K562 (cell line): Measurements from ENCODE around the gene PI4KA. TPM values are rescaled to one million over a fixed set of nuclear protein-coding genes. Genes with fewer than 3 reads are reported as not detected.

Experiments
- CEBPB ChIP-seq: fragments of 450-650 bp; IDR thresholded peaks from 2 replicates; pipeline ENCODE4 v1.6.1; 2016; ENCODE audit warnings: missing genetic modification characterization, missing compliant biosample characterization
- CEBPG ChIP-seq, 3 experiments: fragments of 200-800 bp in 1 of 3; sonication (Bioruptor generic) in 1 of 3; sonication (generic) in 1 of 3; formaldehyde crosslinking in 1 of 3; IDR thresholded peaks in 2 of 3; conservative IDR thresholded peaks in 1 of 3; 2 replicates each; pipeline versions ENCODE4 v1.6.1 to v1.8.0; 2016 to 2022; ENCODE audit warnings: missing compliant biosample characterization in 2 of 3, missing genetic modification characterization in 2 of 3, mild to moderate bottlenecking in 1 of 3, missing genetic modification reagents in 1 of 3
- DMBX1 ChIP-seq: fragments of 250-450 bp; sonication (Bioruptor Pico); IDR thresholded peaks from 2 replicates; pipeline ENCODE4 v1.8.0; 2022; ENCODE audit warnings: inconsistent platforms, mild to moderate bottlenecking, moderate library complexity, borderline replicate concordance
- HDAC6 ChIP-seq: IDR thresholded peaks from 2 replicates; pipeline ENCODE4 v1.6.1; 2012; ENCODE audit warnings: low read depth, mild to moderate bottlenecking, control low read depth, inconsistent platforms, low read length, moderate library complexity
- LCOR ChIP-seq: sonication (generic); formaldehyde crosslinking; IDR thresholded peaks from 2 replicates; pipeline ENCODE4 v1.8.0; 2022; ENCODE audit warnings: mild to moderate bottlenecking, missing genetic modification reagents
- MCM2 ChIP-seq: fragments of 450-650 bp; IDR thresholded peaks from 2 replicates; pipeline ENCODE4 v1.6.1; 2017; ENCODE audit warnings: low read depth, mild to moderate bottlenecking
- NEUROD1 ChIP-seq: fragments of 150-350 bp; IDR thresholded peaks from 2 replicates; pipeline ENCODE4 v1.6.1; 2014; ENCODE audit warnings: borderline replicate concordance, low read length, low read depth; ENCODE audit not compliant: partially characterized antibody
- NFATC3 ChIP-seq: fragments of 450-650 bp; IDR thresholded peaks from 2 replicates; pipeline ENCODE4 v1.6.1; 2017; ENCODE audit warnings: mild to moderate bottlenecking
- PURB ChIP-seq: sonication (generic); formaldehyde crosslinking; IDR thresholded peaks from 2 replicates; pipeline ENCODE4 v1.9.0; 2021; ENCODE audit warnings: low read depth, mild to moderate bottlenecking, missing genetic modification reagents
- SNRNP70 ChIP-seq: fragments of 200-400 bp; formaldehyde crosslinking; optimal IDR thresholded peaks from 2 replicates; pipeline ENCODE3; 2017; ENCODE audit warnings: low read depth, low read length
- STAG1 ChIP-seq: sonication (generic); formaldehyde crosslinking; IDR thresholded peaks from 2 replicates; pipeline ENCODE4 v1.5.0; 2020; ENCODE audit warnings: missing genetic modification reagents, borderline replicate concordance
- ZNF316 ChIP-seq: fragments of 450-650 bp; IDR thresholded peaks from 2 replicates; pipeline ENCODE4 v1.6.1; 2016
- polyA plus RNA-seq, 8 experiments: library from polyadenylated mRNA; depleted of rRNA in 4 of 8; stranded (reverse) in 5 of 8; unstranded in 3 of 8; fragments of >200 nt; fragmentation: Nextera tagmentation in 2 of 8; fragmentation: Illumina TruSeq in 1 of 8; extraction: Ambion mirVana in 2 of 8; extraction: Trizol in 1 of 8; gene quantifications; 2 replicates each; pipeline versions ENCODE4 v1.2.1 to v1.2.3, GENCODE V29; 2011 to 2014; ENCODE audit warnings: inconsistent platforms in 1 of 8, missing spikeins in 1 of 8
- total RNA-seq, 7 experiments: library from RNA; depleted of rRNA in 6 of 7; stranded (reverse); fragments of >200 nt in 6 of 7; fragmentation: Illumina TruSeq in 2 of 7; extraction: Trizol in 2 of 7; gene quantifications; 2 replicates each; pipeline versions ENCODE4 v1.2.1 to v1.2.3, GENCODE V29; 2011 to 2021; ENCODE audit warnings: low replicate concordance in 1 of 7
- TF ChIP-seq, protein P1 (sequence below): sonication (generic); formaldehyde crosslinking; IDR thresholded peaks from 2 replicates; pipeline ENCODE4 v1.8.0; 2023; ENCODE audit warnings: mild to moderate bottlenecking, missing genetic modification reagents
- TF ChIP-seq, protein P2 (sequence below): fragments of 450-650 bp; formaldehyde crosslinking; conservative IDR thresholded peaks from 2 replicates; pipeline ENCODE4 v1.4.0; 2022; ENCODE audit warnings: mild to moderate bottlenecking, missing genetic modification characterization
- TF ChIP-seq, protein P3 (sequence below): fragments of 250-450 bp; sonication (Bioruptor Pico); IDR thresholded peaks from 2 replicates; pipeline ENCODE4 v1.8.0; 2021; ENCODE audit warnings: moderate library complexity, mild to moderate bottlenecking, inconsistent platforms
- TF ChIP-seq, protein P4 (sequence below), 2 experiments: IDR thresholded peaks; 2 replicates each; pipeline ENCODE4 v1.6.1; 2012; ENCODE audit warnings: improper control_type of control experiment in 2 of 2, low read depth in 2 of 2, low read length in 2 of 2, borderline replicate concordance in 1 of 2
- TF ChIP-seq, protein P5 (sequence below): fragments of 450-650 bp; IDR thresholded peaks from 2 replicates; pipeline ENCODE4 v1.6.1; 2018; ENCODE audit warnings: mild to moderate bottlenecking, low read depth; ENCODE audit not compliant: partially characterized antibody

PI4KA gene
- total and polyA plus RNA-seq, 9 of the 15 experiments (the other 6 are each of a cell fraction or from before 2014, with no cell fraction given): 7.3 to 187 (median 84.7) TPM

DNA sequence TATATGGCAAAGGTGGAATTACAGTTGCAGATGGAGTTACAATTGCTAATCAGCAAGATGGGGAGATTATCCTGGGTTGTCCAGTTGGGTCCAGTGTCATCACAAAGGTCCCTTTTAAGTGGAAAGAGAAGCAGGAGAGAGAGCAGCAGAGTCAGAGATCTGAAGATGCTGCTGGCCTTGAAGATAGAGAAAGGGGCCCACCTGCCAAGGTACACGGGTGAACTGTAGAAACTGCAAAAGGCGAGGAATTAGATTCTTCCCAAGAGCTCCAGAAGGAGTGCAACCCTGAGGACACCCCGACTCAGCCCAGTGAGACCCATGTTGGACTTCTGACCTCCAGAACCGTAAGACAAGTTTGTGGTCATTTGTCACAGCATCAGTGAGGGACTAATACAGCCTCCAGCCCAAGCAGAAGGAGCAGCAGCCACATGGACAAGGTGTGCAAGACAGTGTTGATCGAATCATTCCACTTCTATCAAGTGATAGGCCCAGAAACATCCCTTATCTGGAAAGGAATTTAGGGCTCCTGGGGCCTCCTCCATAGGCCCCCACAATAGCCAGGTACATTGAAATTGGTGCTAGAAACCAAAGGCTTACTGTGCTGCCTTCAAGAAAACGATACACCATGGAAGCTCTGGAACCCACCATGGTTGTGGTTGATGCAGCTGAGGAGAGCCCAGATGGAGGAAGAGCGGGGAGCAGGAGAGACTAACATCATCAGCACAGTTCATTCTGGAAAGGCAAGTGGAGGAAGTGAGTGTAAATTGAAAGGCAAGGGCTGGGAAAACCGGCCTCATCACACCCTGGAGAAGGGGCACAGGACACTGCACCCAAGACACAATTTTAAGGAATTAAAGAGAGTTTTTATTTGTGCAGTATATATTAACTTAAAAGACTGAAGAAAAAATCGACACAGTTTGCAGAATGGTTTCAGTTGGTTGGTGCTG lies 23.5 kb upstream of the PI4KA start (continued):
- TF ChIP-seq, protein P1, sequence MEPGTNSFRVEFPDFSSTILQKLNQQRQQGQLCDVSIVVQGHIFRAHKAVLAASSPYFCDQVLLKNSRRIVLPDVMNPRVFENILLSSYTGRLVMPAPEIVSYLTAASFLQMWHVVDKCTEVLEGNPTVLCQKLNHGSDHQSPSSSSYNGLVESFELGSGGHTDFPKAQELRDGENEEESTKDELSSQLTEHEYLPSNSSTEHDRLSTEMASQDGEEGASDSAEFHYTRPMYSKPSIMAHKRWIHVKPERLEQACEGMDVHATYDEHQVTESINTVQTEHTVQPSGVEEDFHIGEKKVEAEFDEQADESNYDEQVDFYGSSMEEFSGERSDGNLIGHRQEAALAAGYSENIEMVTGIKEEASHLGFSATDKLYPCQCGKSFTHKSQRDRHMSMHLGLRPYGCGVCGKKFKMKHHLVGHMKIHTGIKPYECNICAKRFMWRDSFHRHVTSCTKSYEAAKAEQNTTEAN (CRISPR knock-in tag): no peak
- TF ChIP-seq ZNF316 (no peak), STAG1 (CRISPR knock-in tag) (peak; percentile 20; the same call in 1 of the 2 replicates), HDAC6 (0 out of 2 replicates have a peak, but pooled peaks have one; percentile 80), CEBPB (tag) (no peak), MCM2 (no peak), CEBPG (CRISPR knock-in tag; IDR thresholded peaks at IDR 0.05) (peak; percentile 16; the same call in 1 of the 2 replicates), CEBPG (tag; conservative IDR thresholded peaks at IDR 0.05 in 1 of 2, IDR thresholded peaks at IDR 0.05 in 1 of 2) (no peak), LCOR (CRISPR knock-in tag) (no peak), NEUROD1 (no peak), DMBX1 (CRISPR knock-in tag) (no peak), SNRNP70 (no peak), PURB (no peak), NFATC3 (no peak)
- TF ChIP-seq, protein P2, sequence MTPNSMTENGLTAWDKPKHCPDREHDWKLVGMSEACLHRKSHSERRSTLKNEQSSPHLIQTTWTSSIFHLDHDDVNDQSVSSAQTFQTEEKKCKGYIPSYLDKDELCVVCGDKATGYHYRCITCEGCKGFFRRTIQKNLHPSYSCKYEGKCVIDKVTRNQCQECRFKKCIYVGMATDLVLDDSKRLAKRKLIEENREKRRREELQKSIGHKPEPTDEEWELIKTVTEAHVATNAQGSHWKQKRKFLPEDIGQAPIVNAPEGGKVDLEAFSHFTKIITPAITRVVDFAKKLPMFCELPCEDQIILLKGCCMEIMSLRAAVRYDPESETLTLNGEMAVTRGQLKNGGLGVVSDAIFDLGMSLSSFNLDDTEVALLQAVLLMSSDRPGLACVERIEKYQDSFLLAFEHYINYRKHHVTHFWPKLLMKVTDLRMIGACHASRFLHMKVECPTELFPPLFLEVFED (CRISPR knock-in tag): 0 out of 2 replicates have a peak, but pooled peaks have one; percentile 29
- TF ChIP-seq, protein P3, sequence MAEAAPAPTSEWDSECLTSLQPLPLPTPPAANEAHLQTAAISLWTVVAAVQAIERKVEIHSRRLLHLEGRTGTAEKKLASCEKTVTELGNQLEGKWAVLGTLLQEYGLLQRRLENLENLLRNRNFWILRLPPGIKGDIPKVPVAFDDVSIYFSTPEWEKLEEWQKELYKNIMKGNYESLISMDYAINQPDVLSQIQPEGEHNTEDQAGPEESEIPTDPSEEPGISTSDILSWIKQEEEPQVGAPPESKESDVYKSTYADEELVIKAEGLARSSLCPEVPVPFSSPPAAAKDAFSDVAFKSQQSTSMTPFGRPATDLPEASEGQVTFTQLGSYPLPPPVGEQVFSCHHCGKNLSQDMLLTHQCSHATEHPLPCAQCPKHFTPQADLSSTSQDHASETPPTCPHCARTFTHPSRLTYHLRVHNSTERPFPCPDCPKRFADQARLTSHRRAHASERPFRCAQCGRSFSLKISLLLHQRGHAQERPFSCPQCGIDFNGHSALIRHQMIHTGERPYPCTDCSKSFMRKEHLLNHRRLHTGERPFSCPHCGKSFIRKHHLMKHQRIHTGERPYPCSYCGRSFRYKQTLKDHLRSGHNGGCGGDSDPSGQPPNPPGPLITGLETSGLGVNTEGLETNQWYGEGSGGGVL (CRISPR knock-in tag): no peak
- TF ChIP-seq, protein P4, sequence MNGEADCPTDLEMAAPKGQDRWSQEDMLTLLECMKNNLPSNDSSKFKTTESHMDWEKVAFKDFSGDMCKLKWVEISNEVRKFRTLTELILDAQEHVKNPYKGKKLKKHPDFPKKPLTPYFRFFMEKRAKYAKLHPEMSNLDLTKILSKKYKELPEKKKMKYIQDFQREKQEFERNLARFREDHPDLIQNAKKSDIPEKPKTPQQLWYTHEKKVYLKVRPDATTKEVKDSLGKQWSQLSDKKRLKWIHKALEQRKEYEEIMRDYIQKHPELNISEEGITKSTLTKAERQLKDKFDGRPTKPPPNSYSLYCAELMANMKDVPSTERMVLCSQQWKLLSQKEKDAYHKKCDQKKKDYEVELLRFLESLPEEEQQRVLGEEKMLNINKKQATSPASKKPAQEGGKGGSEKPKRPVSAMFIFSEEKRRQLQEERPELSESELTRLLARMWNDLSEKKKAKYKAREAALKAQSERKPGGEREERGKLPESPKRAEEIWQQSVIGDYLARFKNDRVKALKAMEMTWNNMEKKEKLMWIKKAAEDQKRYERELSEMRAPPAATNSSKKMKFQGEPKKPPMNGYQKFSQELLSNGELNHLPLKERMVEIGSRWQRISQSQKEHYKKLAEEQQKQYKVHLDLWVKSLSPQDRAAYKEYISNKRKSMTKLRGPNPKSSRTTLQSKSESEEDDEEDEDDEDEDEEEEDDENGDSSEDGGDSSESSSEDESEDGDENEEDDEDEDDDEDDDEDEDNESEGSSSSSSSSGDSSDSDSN (IDR thresholded peaks at IDR 0.05; ENCODE audit: borderline replicate concordance in 1 of 2, low read depth in 2 of 2, low read length in 2 of 2): no peak
- TF ChIP-seq, protein P5, sequence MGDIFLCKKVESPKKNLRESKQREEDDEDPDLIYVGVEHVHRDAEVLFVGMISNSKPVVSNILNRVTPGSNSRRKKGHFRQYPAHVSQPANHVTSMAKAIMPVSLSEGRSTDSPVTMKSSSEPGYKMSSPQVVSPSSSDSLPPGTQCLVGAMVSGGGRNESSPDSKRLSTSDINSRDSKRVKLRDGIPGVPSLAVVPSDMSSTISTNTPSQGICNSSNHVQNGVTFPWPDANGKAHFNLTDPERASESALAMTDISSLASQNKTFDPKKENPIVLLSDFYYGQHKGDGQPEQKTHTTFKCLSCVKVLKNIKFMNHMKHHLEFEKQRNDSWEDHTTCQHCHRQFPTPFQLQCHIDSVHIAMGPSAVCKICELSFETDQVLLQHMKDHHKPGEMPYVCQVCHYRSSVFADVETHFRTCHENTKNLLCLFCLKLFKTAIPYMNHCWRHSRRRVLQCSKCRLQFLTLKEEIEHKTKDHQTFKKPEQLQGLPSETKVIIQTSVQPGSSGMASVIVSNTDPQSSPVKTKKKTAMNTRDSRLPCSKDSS: no peak
